ENCODE measurements around the gene SLC5A10. TPM values are rescaled to one million over a fixed set of nuclear protein-coding genes. Genes with fewer than 3 reads are reported as not detected.

The SLC5A10 gene
- total RNA-seq, 4 donors from 2014 or later, result not detected

DNA sequence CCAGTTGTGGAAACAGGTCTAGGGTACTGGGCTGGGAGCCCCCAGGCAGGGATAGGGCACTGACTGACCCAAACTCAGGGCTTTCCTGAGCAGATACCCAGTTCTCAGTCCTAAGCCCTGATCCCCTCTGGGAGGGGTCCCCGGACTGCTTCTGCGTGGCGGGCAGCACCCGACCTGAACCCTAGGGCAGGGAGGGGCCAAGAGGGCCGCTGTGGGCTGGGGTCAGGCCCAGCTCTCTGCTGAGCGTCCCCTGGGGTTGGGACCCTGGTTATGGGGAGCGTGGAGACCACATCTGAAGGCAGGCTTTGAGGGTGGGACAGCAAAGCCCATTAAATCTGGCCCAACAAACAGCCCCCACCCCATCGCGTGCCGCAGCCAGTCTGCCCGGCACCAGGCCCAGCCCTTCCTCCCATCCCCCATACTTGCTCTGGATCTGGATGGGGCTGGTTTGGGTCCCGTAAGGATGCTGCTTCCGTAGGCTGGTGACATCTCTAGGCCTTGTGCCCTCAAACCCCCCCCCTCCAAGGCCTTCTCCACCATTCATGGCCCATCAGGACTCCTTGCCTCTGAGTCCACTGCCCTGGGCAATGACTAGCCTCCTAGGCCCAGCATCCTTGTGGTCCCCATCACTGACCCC lies 53.3 kb downstream of the SLC5A10 start:
- 83 to 84% methylated on average over 2 to 13 of the region's 13 CpGs for WGBS, 2 donors (ENCODE audit: low coverage in 1 of 2)
- H3K27me3 ChIP-seq, result no peaks in the 10 kb centered on the region
- in situ Hi-C loops (cut with MboI; ENCODE audit: low pct_ligation_motif_present in 1 of 4, low pct_unique_long_range_greater_than_20kb in 1 of 4, low sequenced_read_pairs in 3 of 4) (no loop called here), intact Hi-C loops (cut with DNase I; ENCODE audit: low total_unique reads) (no loop called here)
- peak overlapping the region; percentile 77 to 94 (median 91) for H3K27ac ChIP-seq
- peak overlapping the region in 3 of 4 donors; percentile 64 to 86 (median 80) for H3K4me3 ChIP-seq
- DNase-seq, result no peak
- TF ChIP-seq POLR2A (IDR thresholded peaks at IDR 0.05), result no peak
- TF ChIP-seq, protein P1, sequence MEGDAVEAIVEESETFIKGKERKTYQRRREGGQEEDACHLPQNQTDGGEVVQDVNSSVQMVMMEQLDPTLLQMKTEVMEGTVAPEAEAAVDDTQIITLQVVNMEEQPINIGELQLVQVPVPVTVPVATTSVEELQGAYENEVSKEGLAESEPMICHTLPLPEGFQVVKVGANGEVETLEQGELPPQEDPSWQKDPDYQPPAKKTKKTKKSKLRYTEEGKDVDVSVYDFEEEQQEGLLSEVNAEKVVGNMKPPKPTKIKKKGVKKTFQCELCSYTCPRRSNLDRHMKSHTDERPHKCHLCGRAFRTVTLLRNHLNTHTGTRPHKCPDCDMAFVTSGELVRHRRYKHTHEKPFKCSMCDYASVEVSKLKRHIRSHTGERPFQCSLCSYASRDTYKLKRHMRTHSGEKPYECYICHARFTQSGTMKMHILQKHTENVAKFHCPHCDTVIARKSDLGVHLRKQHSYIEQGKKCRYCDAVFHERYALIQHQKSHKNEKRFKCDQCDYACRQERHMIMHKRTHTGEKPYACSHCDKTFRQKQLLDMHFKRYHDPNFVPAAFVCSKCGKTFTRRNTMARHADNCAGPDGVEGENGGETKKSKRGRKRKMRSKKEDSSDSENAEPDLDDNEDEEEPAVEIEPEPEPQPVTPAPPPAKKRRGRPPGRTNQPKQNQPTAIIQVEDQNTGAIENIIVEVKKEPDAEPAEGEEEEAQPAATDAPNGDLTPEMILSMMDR (IDR thresholded peaks at IDR 0.05), result no peak
- TF ChIP-seq POLR2AphosphoS5 (IDR thresholded peaks at IDR 0.05), result no peak
- TF ChIP-seq EP300 (IDR thresholded peaks at IDR 0.05; ENCODE audit: low read depth), result no peak
- no peaks in the 10 kb centered on the region for H3K9me3 ChIP-seq
- H3K36me3 ChIP-seq, result no peaks in the 10 kb centered on the region
- peaks cover 6 to 42% (median 35%) of the 10 kb centered on the region in 4 donors for H3K4me1 ChIP-seq

DNA sequence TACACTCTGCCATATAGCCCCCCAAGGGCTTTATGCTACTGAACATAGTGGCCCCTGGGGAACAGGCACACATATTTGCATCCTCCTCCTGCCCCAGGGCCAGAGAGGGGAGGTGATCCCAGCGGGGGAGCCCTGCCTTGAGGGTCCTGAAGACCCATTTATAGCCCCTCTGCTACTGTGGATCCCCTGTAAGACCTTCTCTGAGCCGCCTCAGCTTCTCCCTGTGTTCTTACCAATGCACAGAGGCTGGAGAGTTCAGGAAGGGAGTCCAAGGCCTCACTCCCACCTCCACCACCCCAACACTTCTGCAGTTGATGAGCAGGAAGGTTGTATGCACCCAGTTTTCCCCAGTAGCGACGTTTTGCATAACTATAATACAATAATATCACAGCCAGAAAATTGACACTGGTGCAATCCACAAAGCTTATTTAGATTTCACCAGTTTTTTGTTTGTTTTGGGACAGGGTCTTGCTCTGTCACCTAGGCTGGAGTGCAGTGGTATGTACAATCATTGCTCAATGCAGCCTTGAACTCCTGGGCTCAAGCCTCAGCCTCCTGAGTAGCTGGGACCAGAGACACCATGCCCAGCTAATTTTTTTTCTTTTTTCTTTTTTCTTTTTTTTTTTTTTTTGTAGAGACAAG lies 53.9 kb downstream of the SLC5A10 start:
- Histone ChIP-seq H3K27me3 (no peaks in the 10 kb centered on the region), H3K4me1 (peaks cover 6 to 47% (median 39%) of the 10 kb centered on the region in 4 donors), H3K27ac (no peak overlapping the region), H3K4me3 (no peak overlapping the region), H3K9me3 (no peaks in the 10 kb centered on the region), H3K36me3 (no peaks in the 10 kb centered on the region)
- TF ChIP-seq POLR2AphosphoS5 (IDR thresholded peaks at IDR 0.05) (no peak), POLR2A (IDR thresholded peaks at IDR 0.05) (no peak), EP300 (IDR thresholded peaks at IDR 0.05; ENCODE audit: low read depth) (no peak)
- TF ChIP-seq, protein P1 (IDR thresholded peaks at IDR 0.05), result no peak
- in situ Hi-C loops (cut with MboI; ENCODE audit: low pct_ligation_motif_present in 1 of 4, low pct_unique_long_range_greater_than_20kb in 1 of 4, low sequenced_read_pairs in 3 of 4) (no loop called here), intact Hi-C loops (cut with DNase I; ENCODE audit: low total_unique reads) (no loop called here)
- no peak for DNase-seq
- WGBS, 2 donors (ENCODE audit: low coverage in 1 of 2), result 82 to 92% methylated on average over 4 of the region's 4 CpGs

DNA sequence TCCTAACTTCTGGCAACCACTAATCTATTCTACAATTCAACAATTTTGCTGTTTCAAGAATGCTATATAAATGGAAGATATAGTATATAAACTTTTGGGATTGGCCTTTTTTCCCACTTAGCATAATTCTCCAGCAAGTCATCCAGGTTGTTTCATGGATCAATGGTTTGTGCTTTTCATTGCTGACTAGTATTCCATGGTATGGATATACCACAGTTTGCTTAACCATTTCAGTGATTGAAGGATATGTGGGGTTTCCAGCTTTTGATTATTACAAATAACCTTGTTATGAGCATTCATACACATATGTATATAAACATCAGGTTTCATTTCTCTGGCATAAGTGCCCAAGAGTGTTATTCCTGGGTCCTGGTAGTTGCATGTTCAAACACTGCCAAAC lies 54.7 kb downstream of the SLC5A10 start:
- in situ Hi-C loops (cut with MboI; ENCODE audit: low pct_ligation_motif_present in 1 of 4, low pct_unique_long_range_greater_than_20kb in 1 of 4, low sequenced_read_pairs in 3 of 4), result no loop called here
- no peak for TF ChIP-seq POLR2AphosphoS5 (IDR thresholded peaks at IDR 0.05)
- TF ChIP-seq POLR2A (IDR thresholded peaks at IDR 0.05), result no peak
- TF ChIP-seq EP300 (IDR thresholded peaks at IDR 0.05; ENCODE audit: low read depth), result no peak
- TF ChIP-seq, protein P1 (IDR thresholded peaks at IDR 0.05), result no peak
- no peaks in the 10 kb centered on the region for H3K36me3 ChIP-seq

DNA sequence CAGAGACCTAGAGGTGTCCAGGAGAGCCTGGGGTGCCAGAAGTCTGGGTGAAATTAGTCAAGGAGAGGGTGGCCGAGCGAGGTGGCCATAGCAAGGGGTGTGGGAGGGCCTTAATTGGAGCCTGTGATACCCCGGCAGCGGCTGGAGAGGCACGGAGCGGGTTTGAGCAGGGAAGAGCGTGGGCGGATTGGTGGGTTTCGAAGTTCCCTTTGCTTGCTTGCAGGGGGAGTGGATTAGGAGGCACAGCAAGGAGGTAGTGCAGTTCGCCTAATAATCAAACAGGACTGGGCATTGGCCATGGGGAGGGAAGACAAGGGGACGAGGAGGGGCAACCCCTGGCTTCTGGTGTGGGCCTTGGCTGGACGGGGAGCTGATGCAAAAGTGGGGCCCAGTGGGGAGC lies 58.0 kb downstream of the SLC5A10 start:
- in situ Hi-C loops (cut with MboI; ENCODE audit: low pct_ligation_motif_present in 1 of 4, low pct_unique_long_range_greater_than_20kb in 1 of 4, low sequenced_read_pairs in 3 of 4), result no loop called here

More for the DNA sequence above, 54.7 kb downstream of the SLC5A10 start:
- intact Hi-C loops (cut with DNase I; ENCODE audit: low total_unique reads), result no loop called here
- Histone ChIP-seq H3K9me3 (no peaks in the 10 kb centered on the region), H3K4me3 (no peak overlapping the region), H3K27ac (no peak overlapping the region), H3K4me1 (peaks cover 6 to 45% (median 40%) of the 10 kb centered on the region in 4 donors), H3K27me3 (no peaks in the 10 kb centered on the region)
- DNase-seq, result no peak

More for the DNA sequence above, 58.0 kb downstream of the SLC5A10 start:
- intact Hi-C loops (cut with DNase I; ENCODE audit: low total_unique reads), result no loop called here
- Histone ChIP-seq H3K27me3 (no peaks in the 10 kb centered on the region), H3K4me1 (peaks cover 7 to 25% (median 21%) of the 10 kb centered on the region in 4 donors), H3K27ac (peak overlapping the region in 1 of 4 donors; percentile 71), H3K4me3 (no peak overlapping the region), H3K36me3 (no peaks in the 10 kb centered on the region), H3K9me3 (no peaks in the 10 kb centered on the region)
- TF ChIP-seq EP300 (IDR thresholded peaks at IDR 0.05; ENCODE audit: low read depth) (no peak), POLR2A (IDR thresholded peaks at IDR 0.05) (no peak), POLR2AphosphoS5 (IDR thresholded peaks at IDR 0.05) (no peak)
- TF ChIP-seq, protein P1 (IDR thresholded peaks at IDR 0.05), result no peak
- WGBS, 2 donors (ENCODE audit: low coverage in 1 of 2), result 90 to 93% methylated on average over 9 to 12 of the region's 12 CpGs
- no peak for DNase-seq

Measured in transverse colon (tissue), 4 donors.